Effector memory CD8-positive, alpha-beta T cell (primary cell): Measurements from ENCODE around the gene RASSF4.

ENCODE experiments used
- ATAC-seq: fragments of 150-1000 bp; cut with Tn5 transposase; replicated peaks from 2 replicates; pipeline ENCODE4 v1.10.0; 2021; ENCODE audit warnings: mild to moderate bottlenecking, moderate library complexity
- DNase-seq, 3 experiments: peaks; one replicate each; pipeline ENCODE4 v3.0.0; 2021
- H3K27ac Mint-ChIP-seq, 2 donors: one replicate each; pipeline ENCODE4 v1.8.0; 2022; ENCODE audit warnings: mild to moderate bottlenecking in 2 of 2, mixed read lengths in 2 of 2, moderate library complexity in 2 of 2
- H3K27me3 Mint-ChIP-seq, 2 donors: one replicate each; pipeline ENCODE4 v1.8.0; 2022; ENCODE audit warnings: mixed read lengths in 2 of 2
- H3K36me3 Mint-ChIP-seq: one replicate; pipeline ENCODE4 v1.8.0; 2022; ENCODE audit warnings: mild to moderate bottlenecking, moderate library complexity, mixed read lengths; ENCODE audit not compliant: insufficient read depth
- H3K4me1 Mint-ChIP-seq, 2 donors: one replicate each; pipeline ENCODE4 v1.8.0; 2022; ENCODE audit warnings: low read depth in 2 of 2, mixed read lengths in 2 of 2
- H3K4me3 Mint-ChIP-seq, 2 donors: one replicate each; pipeline ENCODE4 v1.8.0; 2022; ENCODE audit warnings: mild to moderate bottlenecking in 2 of 2, mixed read lengths in 2 of 2, moderate library complexity in 2 of 2
- H3K9me3 Mint-ChIP-seq, 2 donors: one replicate each; pipeline ENCODE4 v1.8.0; 2022; ENCODE audit warnings: mixed read lengths in 2 of 2

Gene RASSF4

GRCh38 chr10:44922796-44923545 lies 36.6 kb upstream of the RASSF4 start:
- Mint-ChIP-seq H3K4me1 (no peaks in the 10 kb centered on the region), H3K4me3 (no peak overlapping the region), H3K27ac (no peak overlapping the region), H3K9me3 (no peaks in the 10 kb centered on the region), H3K27me3 (peaks cover 11 to 13% of the 10 kb centered on the region in 2 donors), H3K36me3 (no peaks in the 10 kb centered on the region)
- no peak for ATAC-seq
- DNase-seq: no peak

DNA sequence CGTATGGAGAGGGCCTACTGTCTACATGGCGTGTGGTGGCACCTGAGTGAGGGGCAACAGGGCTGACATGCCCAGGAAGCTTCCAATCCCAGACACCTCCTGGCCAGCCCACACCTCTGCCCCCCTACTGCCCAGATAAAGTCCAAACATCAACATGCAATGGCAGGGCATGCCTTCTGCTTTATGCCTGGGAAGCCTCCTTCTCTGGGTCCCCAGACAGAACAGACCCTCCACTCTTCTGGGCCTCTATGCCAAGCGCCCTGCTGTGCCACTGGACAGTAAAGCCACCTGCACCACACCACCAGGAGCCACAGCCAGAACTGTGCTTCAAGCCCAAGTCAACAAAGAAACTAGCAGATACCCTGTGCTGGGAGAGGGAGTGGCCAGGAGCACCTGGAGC lies 36.0 kb upstream of the RASSF4 start:
- H3K36me3 Mint-ChIP-seq: no peaks in the 10 kb centered on the region
- H3K4me3 Mint-ChIP-seq: no peak overlapping the region
- H3K9me3 Mint-ChIP-seq: no peaks in the 10 kb centered on the region

GRCh38 chr10:44924261-44925040 lies 35.2 kb upstream of the RASSF4 start:
- Mint-ChIP-seq H3K9me3 (no peaks in the 10 kb centered on the region), H3K27me3 (peaks cover 10 to 11% of the 10 kb centered on the region in 2 donors), H3K4me1 (no peaks in the 10 kb centered on the region), H3K27ac (no peak overlapping the region), H3K4me3 (no peak overlapping the region), H3K36me3 (no peaks in the 10 kb centered on the region)
- ATAC-seq (no peak), DNase-seq (no peak)

More for the DNA sequence above, 36.0 kb upstream of the RASSF4 start:
- no peak for DNase-seq
- Mint-ChIP-seq H3K27me3 (peaks cover 11% of the 10 kb centered on the region in 2 donors), H3K4me1 (no peaks in the 10 kb centered on the region), H3K27ac (no peak overlapping the region)
- ATAC-seq: no peak

DNA sequence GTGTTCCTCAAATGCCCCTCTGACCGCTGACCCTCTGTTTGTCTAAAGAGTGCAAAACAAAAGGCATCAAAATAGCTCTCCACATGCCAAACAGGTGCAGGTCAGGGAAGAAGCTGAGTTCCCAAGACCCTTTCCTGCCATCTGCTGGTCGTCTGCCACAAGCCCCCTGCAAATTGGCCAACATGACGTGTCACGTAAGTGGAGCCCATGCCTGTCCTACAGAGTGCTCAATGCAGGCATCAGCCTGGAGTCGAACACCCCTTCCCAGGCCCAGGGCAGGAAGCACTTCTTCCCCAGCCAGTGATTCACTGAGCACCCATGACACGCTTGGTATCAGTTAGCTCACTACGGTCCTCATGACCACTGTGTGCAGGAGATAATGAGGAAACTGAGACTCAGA lies 34.4 kb upstream of the RASSF4 start:
- no peaks in the 10 kb centered on the region for H3K4me1 Mint-ChIP-seq
- no peaks in the 10 kb centered on the region for H3K36me3 Mint-ChIP-seq
- H3K27me3 Mint-ChIP-seq: peaks cover 2 to 4% of the 10 kb centered on the region in 2 donors
- DNase-seq (no peak), ATAC-seq (no peak)
- no peak overlapping the region for H3K4me3 Mint-ChIP-seq
- H3K27ac Mint-ChIP-seq: no peak overlapping the region
- no peaks in the 10 kb centered on the region for H3K9me3 Mint-ChIP-seq

- no peaks in the 10 kb centered on the region for H3K9me3 Mint-ChIP-seq
- DNase-seq: no peak
- H3K4me1 Mint-ChIP-seq: no peaks in the 10 kb centered on the region
- no peak overlapping the region for H3K4me3 Mint-ChIP-seq
- no peaks in the 10 kb centered on the region for H3K27me3 Mint-ChIP-seq
- H3K27ac Mint-ChIP-seq: no peak overlapping the region
- no peak for ATAC-seq
- H3K36me3 Mint-ChIP-seq: no peaks in the 10 kb centered on the region
Observed at GRCh38 chr10:44925811-44926750, 33.5 kb upstream of the RASSF4 start.

DNA sequence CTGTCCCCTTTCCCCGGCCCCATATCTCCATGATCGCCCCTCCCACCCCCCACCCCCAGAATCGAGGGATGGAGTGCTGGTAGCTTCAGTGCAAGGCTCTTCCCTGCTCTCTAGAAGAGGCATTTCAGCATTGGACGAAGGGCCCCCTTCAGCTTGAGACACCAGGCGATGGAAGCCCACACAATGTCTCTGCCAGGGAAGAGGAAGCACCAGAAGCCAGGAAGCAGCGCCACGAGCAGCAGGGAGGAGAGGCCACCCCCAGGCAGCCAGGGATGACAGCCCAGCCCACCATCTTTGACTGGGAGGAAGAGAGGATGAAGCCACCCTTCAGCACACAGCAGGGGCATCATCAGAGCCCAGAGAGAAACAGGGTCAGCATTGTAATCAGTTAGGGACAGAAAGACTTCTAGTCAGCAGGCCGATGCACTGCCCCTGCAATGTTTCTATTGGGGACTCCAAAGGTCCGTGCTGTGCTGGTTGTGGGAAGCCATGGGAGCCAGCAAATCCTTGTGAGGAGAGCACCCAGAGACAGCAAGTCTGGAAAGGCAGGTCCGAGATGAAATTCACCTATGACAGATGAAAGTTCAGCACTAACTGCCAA lies 32.8 kb upstream of the RASSF4 start:
- Mint-ChIP-seq H3K36me3 (no peaks in the 10 kb centered on the region), H3K4me1 (no peaks in the 10 kb centered on the region), H3K4me3 (no peak overlapping the region), H3K27ac (no peak overlapping the region), H3K9me3 (no peaks in the 10 kb centered on the region), H3K27me3 (no peaks in the 10 kb centered on the region)
- no peak for DNase-seq
- no peak for ATAC-seq

DNA sequence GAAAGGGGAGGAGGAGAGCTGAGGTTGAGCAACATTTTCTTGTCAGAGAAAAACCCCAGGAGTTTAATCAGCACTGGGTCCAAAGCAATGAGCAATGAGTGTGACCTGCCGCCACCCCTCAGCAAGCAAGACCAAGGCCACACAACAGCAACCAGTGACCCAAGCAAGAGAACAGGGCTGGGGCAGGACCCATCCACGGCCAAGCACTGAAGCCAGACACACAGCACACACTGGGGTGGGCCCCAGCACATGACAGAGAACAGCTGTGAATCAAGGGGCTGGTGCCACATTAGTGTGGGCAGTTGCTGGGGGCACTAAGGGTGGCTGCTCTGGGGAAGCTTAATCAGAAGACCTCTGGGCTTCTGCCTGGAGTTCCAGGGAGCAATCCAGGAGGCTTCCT lies 32.2 kb upstream of the RASSF4 start:
- DNase-seq: no peak
- no peaks in the 10 kb centered on the region for H3K36me3 Mint-ChIP-seq
- no peak overlapping the region for H3K4me3 Mint-ChIP-seq
- no peaks in the 10 kb centered on the region for H3K27me3 Mint-ChIP-seq
- no peak for ATAC-seq
- no peaks in the 10 kb centered on the region for H3K4me1 Mint-ChIP-seq
- no peak overlapping the region for H3K27ac Mint-ChIP-seq
- H3K9me3 Mint-ChIP-seq: no peaks in the 10 kb centered on the region

GRCh38 chr10:44928462-44928861 lies 31.1 kb upstream of the RASSF4 start:
- ATAC-seq (no peak), DNase-seq (no peak)
- no peak overlapping the region for H3K4me3 Mint-ChIP-seq
- no peaks in the 10 kb centered on the region for H3K27me3 Mint-ChIP-seq
- no peak overlapping the region for H3K27ac Mint-ChIP-seq
- no peaks in the 10 kb centered on the region for H3K36me3 Mint-ChIP-seq
- peaks cover 0 to 2% of the 10 kb centered on the region in 2 donors for H3K4me1 Mint-ChIP-seq
- H3K9me3 Mint-ChIP-seq: no peaks in the 10 kb centered on the region

DNA sequence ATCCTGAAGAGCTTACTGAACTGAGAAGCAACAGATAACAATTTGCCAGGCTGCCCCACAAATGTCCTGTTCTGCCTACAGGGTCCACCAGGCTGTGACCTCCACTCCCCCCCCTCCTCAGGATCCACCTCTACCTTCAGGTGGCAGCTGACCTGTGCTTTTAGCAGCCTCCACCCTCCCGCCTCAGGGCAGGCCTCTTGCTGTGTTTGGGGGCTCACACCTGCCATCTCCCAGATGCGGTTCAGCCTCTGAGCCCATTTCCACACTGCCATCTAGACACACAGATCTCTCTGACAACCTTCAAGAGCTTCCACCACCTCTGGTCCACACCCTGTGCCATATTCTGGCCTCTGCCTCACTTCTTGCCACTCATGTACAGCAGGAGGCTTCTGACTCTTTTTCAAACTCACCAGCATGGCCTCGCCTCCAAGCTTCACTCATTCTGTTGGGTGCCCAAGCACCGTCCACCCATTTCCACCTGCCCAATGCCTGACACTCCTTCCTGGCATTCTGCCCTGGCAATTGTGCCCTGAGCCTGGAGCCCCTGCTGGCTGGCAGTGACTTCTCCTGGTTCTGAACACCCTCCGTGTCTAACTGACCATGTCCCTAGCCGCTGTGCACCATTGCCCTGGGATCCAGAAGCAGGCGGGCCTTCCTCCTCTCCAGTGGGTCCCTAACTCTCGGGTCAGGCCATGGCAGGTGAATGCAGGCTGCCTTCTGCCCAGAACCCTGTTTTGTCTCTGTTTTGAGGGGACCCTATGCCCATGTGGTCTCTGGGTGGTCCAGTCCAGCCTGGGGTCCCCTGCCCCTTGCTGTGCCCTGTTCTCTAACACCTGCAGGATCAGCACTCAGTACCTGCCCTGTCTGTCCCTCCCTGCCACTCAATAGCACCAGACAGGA lies 30.0 kb upstream of the RASSF4 start:
- no peak for ATAC-seq
- H3K27me3 Mint-ChIP-seq: peaks cover 0 to 2% of the 10 kb centered on the region in 2 donors
- peaks cover 0 to 2% of the 10 kb centered on the region in 2 donors for H3K4me1 Mint-ChIP-seq
- no peaks in the 10 kb centered on the region for H3K36me3 Mint-ChIP-seq
- H3K9me3 Mint-ChIP-seq: no peaks in the 10 kb centered on the region
- H3K27ac Mint-ChIP-seq: no peak overlapping the region
- DNase-seq: no peak
- no peak overlapping the region for H3K4me3 Mint-ChIP-seq

DNA sequence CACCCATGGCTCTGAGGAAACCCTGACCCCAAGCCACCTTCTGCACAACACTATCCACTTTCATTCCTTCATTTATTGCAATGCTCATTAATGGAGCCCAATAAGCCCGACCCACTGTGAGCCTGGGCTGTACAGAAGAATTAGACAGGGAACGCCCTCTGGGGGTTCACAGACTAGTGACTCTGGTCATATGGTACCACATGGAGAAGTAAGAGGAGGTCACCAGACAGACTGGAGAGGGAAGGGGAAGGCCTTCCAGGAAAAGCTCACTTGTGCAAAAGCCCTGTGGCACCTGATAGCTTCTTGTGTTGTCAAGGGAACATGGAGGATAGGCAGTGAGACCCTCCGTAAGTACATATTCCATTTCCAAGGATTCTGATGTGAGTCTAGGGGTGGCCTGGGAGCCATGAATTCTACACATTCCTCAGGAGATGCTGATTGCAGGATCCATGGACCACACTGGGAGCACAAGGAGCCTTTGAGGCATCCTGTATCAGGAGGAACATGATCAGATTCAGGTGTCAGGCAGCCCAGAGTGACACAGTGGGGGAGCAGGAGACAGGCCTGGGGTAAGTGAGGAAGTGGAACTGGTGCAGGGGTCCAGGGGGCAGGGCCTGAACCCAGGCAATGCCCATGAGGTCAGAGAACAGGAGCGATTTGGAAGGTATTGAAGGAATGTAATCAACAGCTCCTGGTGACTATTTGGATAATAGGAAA lies 28.5 kb upstream of the RASSF4 start:
- ATAC-seq: no peak
- Mint-ChIP-seq H3K4me3 (no peak overlapping the region), H3K36me3 (no peaks in the 10 kb centered on the region), H3K9me3 (no peaks in the 10 kb centered on the region), H3K4me1 (peaks cover 0 to 11% of the 10 kb centered on the region in 2 donors), H3K27ac (no peak overlapping the region), H3K27me3 (peaks cover 0 to 12% of the 10 kb centered on the region in 2 donors)
- DNase-seq: no peak

DNA sequence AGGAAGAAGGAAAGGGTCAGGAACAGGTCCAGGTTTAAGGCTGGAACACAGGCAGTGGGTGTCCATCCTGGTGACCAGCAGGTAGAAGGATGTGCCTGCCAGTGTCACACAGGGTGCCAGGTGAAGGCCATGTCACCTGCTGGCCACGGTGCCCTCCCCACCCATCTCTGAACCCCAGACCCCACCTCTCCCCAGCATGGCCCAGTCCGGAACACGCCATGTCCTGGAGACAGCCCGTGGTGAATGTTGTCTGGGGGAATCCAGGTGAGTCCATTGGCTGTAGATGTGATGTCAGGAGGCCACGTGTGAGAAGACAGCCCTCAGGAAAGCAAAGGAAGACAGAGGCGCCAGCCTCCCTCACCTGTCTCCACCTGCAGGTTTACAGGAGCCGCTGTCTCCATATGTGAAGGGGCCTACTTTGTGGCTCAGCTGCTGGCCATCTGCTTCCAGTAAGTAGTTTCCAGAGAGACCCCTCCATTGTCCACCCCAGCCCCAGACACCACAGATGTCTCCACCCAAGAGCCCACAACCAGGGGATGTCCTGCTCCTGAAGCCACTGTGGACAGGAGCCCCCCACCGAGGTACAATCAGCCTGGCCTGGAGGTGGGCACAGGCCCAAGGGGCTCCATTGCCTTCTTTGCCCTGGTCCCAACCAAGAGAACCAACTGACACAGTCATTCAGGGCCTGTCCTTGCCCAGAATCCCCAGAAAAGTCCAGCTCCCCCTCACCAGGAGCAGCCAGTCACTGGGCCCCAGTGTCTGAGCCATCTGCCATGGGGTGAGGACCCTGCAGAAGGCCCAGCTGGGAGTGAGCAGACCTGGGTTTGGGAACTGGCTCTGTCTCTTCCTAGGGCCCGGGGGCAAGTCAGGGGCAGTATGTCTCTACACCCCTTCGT lies 27.7 kb upstream of the RASSF4 start:
- Mint-ChIP-seq H3K27me3 (peaks cover 0 to 12% of the 10 kb centered on the region in 2 donors), H3K9me3 (no peaks in the 10 kb centered on the region), H3K4me1 (peaks cover 0 to 11% of the 10 kb centered on the region in 2 donors), H3K36me3 (no peaks in the 10 kb centered on the region), H3K4me3 (no peak overlapping the region), H3K27ac (no peak overlapping the region)
- DNase-seq: no peak
- no peak for ATAC-seq
